ENCODE data around the gene TLR5. TPM values are rescaled to one million over a fixed set of nuclear protein-coding genes. Genes with fewer than 3 reads are reported as not detected.

Gene TLR5
- total and polyA plus RNA-seq, 2 donors from 2014 or later, result 3.7 to 31.3 TPM

GRCh38 chr1:223095870-223096269, 47.2 kb downstream of the TLR5 start:
- Histone ChIP-seq H3K4me3 (ENCODE audit: low read length in 3 of 3) (no peak overlapping the region), H3K27me3 (ENCODE audit: control insufficient read depth, insufficient read depth, low read length) (no peaks in the 10 kb centered on the region), H3K27ac (ENCODE audit: low read depth in 2 of 2, low read length in 2 of 2) (no peak overlapping the region), H3K9me3 (ENCODE audit: control insufficient read depth in 2 of 3, insufficient read depth in 1 of 3, low read length in 3 of 3) (peaks cover 0 to 6% (median 0%) of the 10 kb centered on the region in 3 donors), H3K36me3 (ENCODE audit: control insufficient read depth in 2 of 3, insufficient read depth in 3 of 3, low read length in 3 of 3) (no peaks in the 10 kb centered on the region), H3K9ac (ENCODE audit: low read length in 3 of 3) (no peak overlapping the region), H3K4me1 (ENCODE audit: control insufficient read depth in 2 of 3, insufficient read depth in 2 of 3, low read depth in 1 of 3, low read length in 3 of 3) (no peaks in the 10 kb centered on the region)
- no peak for TF ChIP-seq CTCF (IDR thresholded peaks at IDR 0.05; ENCODE audit: borderline replicate concordance, extremely low read depth, insufficient read depth)
- intact Hi-C loops (cut with DNase I), result no loop called here
- FAIRE-seq (no peak), DNase-seq (no peak)

GRCh38 chr1:223091896-223092295, 51.2 kb downstream of the TLR5 start:
- no peaks in the 10 kb centered on the region for H3K9me3 ChIP-seq (ENCODE audit: control insufficient read depth in 2 of 3, insufficient read depth in 1 of 3, low read length in 3 of 3)
- DNase-seq (no peak), FAIRE-seq (no peak)
- H3K4me3 ChIP-seq (ENCODE audit: low read length in 3 of 3), result no peak overlapping the region
- intact Hi-C loops (cut with DNase I), result no loop called here
- no peak overlapping the region for H3K9ac ChIP-seq (ENCODE audit: low read length in 3 of 3)
- H3K27me3 ChIP-seq (ENCODE audit: control insufficient read depth, insufficient read depth, low read length), result no peaks in the 10 kb centered on the region
- H3K27ac ChIP-seq (ENCODE audit: low read depth in 2 of 2, low read length in 2 of 2), result no peak overlapping the region
- TF ChIP-seq CTCF (IDR thresholded peaks at IDR 0.05; ENCODE audit: borderline replicate concordance, extremely low read depth, insufficient read depth), result no peak
- no peaks in the 10 kb centered on the region for H3K4me1 ChIP-seq (ENCODE audit: control insufficient read depth in 2 of 3, insufficient read depth in 2 of 3, low read depth in 1 of 3, low read length in 3 of 3)
- H3K36me3 ChIP-seq (ENCODE audit: control insufficient read depth in 2 of 3, insufficient read depth in 3 of 3, low read length in 3 of 3), result no peaks in the 10 kb centered on the region

GRCh38 chr1:223089250-223089649, 53.8 kb downstream of the TLR5 start:
- Histone ChIP-seq H3K27me3 (ENCODE audit: control insufficient read depth, insufficient read depth, low read length) (no peaks in the 10 kb centered on the region), H3K9ac (ENCODE audit: low read length in 3 of 3) (no peak overlapping the region), H3K4me3 (ENCODE audit: low read length in 3 of 3) (no peak overlapping the region), H3K36me3 (ENCODE audit: control insufficient read depth in 2 of 3, insufficient read depth in 3 of 3, low read length in 3 of 3) (no peaks in the 10 kb centered on the region), H3K4me1 (ENCODE audit: control insufficient read depth in 2 of 3, insufficient read depth in 2 of 3, low read depth in 1 of 3, low read length in 3 of 3) (no peaks in the 10 kb centered on the region), H3K9me3 (ENCODE audit: control insufficient read depth in 2 of 3, insufficient read depth in 1 of 3, low read length in 3 of 3) (no peaks in the 10 kb centered on the region), H3K27ac (ENCODE audit: low read depth in 2 of 2, low read length in 2 of 2) (no peak overlapping the region)
- FAIRE-seq (no peak), DNase-seq (no peak)
- intact Hi-C loops (cut with DNase I), result loop anchor here (5.0 kb wide), 1 partner anchor 292 kb away; no protein-coding TSS in a partner anchor
- TF ChIP-seq CTCF (IDR thresholded peaks at IDR 0.05; ENCODE audit: borderline replicate concordance, extremely low read depth, insufficient read depth), result no peak

GRCh38 chr1:223088713-223089240, 54.3 kb downstream of the TLR5 start:
- H3K4me1 ChIP-seq (ENCODE audit: control insufficient read depth in 2 of 3, insufficient read depth in 2 of 3, low read depth in 1 of 3, low read length in 3 of 3), result no peaks in the 10 kb centered on the region
- no peak overlapping the region for H3K4me3 ChIP-seq (ENCODE audit: low read length in 3 of 3)
- H3K9me3 ChIP-seq (ENCODE audit: control insufficient read depth in 2 of 3, insufficient read depth in 1 of 3, low read length in 3 of 3), result no peaks in the 10 kb centered on the region
- intact Hi-C loops (cut with DNase I), result loop anchor here (5.0 kb wide), 1 partner anchor 291 kb away; no protein-coding TSS in a partner anchor
- FAIRE-seq (no peak), DNase-seq (no peak)
- no peak overlapping the region for H3K27ac ChIP-seq (ENCODE audit: low read depth in 2 of 2, low read length in 2 of 2)
- no peaks in the 10 kb centered on the region for H3K36me3 ChIP-seq (ENCODE audit: control insufficient read depth in 2 of 3, insufficient read depth in 3 of 3, low read length in 3 of 3)
- TF ChIP-seq CTCF (IDR thresholded peaks at IDR 0.05; ENCODE audit: borderline replicate concordance, extremely low read depth, insufficient read depth), result no peak
- no peak overlapping the region for H3K9ac ChIP-seq (ENCODE audit: low read length in 3 of 3)
- H3K27me3 ChIP-seq (ENCODE audit: control insufficient read depth, insufficient read depth, low read length), result no peaks in the 10 kb centered on the region

Measured in kidney (tissue), 14 donors.